GM19351 (cell line): Measurements from ENCODE around the gene ARL15.

Experiments
- ATAC-seq: cut with Tn5 transposase; IDR thresholded peaks from one replicate; pipeline ENCODE4 v1.9.1; 2021; ENCODE audit warnings: mild to moderate bottlenecking, moderate library complexity; ENCODE audit not compliant: unreplicated experiment

Gene ARL15

DNA sequence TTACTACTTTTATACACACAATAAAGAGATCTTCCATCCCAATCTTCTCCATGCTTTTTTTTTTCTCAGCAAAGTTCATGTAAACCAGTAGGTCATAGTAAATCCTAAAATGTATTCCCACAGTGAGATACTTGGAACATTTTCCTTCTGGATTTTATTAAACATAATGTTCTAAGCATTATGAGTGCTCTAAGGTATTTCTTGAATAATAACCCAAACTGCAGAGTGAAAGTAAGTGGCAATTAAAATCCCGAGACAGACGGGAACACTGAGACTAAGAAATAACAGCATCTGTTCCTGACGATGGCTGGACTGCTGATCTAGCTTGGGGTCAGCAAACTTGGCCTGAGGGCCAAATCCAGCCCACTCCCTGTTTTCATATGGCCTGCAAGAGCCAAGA, 359.8 kb downstream of the ARL15 start:
- no peak for ATAC-seq

DNA sequence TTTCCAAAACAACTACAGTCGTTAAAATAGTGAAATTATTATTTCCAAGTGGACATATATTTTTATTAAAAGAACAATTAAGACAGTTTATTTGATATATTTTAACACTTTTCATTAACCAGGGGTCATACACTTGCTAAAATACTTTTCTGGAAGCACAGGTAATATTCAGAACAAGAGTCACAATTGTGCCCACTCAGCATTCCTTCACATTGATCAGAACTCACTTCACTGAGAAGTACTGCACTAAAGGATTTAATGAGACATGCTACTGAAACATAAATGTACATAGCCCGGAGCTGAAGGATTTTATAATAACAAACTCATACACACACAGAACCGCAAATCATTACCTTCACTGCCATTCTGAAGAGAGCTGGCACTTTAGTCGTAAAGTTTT, 361.8 kb downstream of the ARL15 start:
- no peak for ATAC-seq

- no peak for ATAC-seq
Measured at GRCh38 chr5:53946405-53947100, 363.8 kb downstream of the ARL15 start.

GRCh38 chr5:53944981-53945380, 365.4 kb downstream of the ARL15 start:
- ATAC-seq, result no peak

DNA sequence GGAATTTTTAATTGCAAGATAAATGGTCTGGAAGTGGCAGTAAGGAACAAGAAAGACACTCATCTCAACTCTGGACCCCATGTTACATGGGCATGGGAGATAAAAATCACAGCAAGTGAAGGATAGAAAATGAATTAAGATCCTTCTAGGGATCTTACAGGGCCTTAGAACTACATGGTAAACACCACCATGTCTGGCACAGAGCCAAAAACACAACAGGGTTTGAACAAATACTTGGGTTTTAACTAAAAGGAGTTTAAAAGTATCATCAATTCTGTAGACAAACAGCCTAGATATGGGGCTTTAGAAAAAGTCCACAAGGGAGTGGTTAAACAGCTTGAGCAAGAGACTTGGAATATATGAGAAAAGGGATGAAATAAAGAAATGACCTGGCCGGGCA, 366.4 kb downstream of the ARL15 start:
- no peak for ATAC-seq

- ATAC-seq, result no peak
Measured at GRCh38 chr5:53942724-53943123, 367.6 kb downstream of the ARL15 start.

DNA sequence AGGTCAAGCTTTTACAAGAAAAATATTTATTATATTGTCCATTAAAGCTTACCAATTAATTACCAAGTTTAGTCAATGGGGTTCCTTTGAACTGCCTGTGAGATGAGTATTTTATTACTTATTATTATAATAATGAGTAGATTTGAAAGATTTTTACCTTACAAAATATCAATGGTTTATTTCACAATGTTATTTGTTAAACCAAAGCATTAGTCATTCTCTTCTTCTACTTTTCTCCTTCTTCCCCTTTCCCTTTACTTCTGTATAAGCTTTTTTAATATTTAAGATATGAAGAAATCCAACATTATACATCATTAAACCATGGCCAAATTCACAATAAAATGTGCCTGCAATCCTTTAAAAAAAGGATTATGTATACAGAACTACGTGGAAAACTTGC, 369.5 kb downstream of the ARL15 start:
- no peak for ATAC-seq

GRCh38 chr5:53937467-53937866, 372.9 kb downstream of the ARL15 start:
- ATAC-seq, result no peak

- no peak for ATAC-seq
Measured at GRCh38 chr5:53936481-53937352, 373.7 kb downstream of the ARL15 start.

- no peak for ATAC-seq
Measured at GRCh38 chr5:53934151-53934820, 376.1 kb downstream of the ARL15 start.

GRCh38 chr5:53932351-53932750, 378.0 kb downstream of the ARL15 start:
- ATAC-seq, result no peak

DNA sequence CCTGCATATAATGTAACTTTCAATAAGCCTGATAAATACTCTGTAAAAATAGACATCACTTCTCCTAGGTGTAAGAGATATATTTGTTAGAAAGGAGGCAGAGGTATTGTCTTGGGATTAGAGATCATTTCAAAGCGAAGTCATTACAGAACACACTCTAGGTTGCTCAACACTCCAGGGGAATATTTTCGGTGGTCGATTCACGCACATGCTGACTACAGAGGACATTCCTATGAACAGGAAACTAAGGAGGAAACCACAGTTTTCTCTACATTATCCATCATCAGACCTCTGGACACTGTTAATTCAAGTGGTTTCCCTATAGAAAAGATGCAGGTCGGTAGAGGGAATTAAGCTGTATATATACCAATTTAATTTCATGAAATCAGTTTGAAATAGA, 379.9 kb downstream of the ARL15 start:
- ATAC-seq, result no peak

DNA sequence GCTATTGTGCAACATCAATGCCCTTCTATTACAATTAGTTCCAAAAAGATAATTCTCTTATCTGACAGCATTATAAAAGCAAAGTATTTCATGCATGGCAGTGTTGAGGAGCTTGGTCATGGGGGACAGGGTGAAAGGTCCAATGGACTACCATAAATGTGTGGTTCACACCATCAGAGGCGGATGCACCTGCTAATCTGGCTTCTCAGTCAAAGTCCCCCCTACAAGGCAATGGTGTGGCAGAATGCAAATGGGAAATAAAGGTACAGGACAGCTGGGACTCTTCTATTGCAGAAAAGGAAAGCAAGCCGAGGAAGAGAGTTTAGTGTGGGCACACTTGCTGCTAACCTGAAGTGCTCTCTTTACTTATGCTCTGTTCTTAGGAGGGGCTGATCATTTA, 380.8 kb downstream of the ARL15 start:
- ATAC-seq, result no peak

DNA sequence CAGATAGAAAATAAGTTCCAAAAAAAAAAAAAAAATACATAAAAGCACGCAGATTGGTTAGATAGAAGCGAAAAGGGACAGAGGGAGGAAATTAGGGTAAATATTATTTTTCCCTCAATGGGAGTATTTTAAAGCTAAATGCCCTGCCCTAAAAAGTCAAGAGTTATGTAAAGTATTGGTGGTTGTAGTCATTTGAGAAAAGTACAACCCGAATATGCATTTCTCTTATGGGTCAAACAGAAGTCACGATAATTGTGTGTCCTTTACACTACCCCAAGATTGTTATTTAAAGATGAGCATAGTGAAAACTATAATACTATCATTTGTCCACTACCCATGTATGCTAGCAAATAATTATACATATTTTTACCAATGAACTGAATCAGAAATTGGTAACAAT, 381.2 kb downstream of the ARL15 start:
- no peak for ATAC-seq

GRCh38 chr5:53928641-53929040, 381.7 kb downstream of the ARL15 start:
- no peak for ATAC-seq

GRCh38 chr5:53927668-53928247, 382.6 kb downstream of the ARL15 start:
- ATAC-seq, result no peak

- no peak for ATAC-seq
Measured at GRCh38 chr5:53926026-53926425, 384.3 kb downstream of the ARL15 start.

GRCh38 chr5:53924392-53924791, 386.0 kb downstream of the ARL15 start:
- no peak for ATAC-seq

DNA sequence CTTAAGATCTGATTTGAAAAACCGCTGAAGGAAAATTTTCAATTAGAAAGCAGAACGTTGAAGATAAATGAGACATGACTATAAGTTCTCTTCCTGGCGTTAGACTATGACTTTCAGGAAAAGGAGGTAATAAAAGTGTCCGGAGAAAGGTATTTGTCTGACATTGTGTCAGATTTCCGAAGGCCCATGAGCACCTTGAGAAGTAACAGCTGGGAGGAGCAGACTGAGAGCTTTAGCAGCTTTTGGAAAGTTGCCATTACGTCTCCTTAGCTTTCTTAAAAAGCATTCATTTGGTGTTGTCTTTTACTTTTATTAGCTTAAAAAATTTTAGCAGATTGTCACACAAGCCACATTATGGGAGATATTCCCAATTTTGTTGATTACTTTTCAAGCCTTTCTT, 386.4 kb downstream of the ARL15 start:
- no peak for ATAC-seq

DNA sequence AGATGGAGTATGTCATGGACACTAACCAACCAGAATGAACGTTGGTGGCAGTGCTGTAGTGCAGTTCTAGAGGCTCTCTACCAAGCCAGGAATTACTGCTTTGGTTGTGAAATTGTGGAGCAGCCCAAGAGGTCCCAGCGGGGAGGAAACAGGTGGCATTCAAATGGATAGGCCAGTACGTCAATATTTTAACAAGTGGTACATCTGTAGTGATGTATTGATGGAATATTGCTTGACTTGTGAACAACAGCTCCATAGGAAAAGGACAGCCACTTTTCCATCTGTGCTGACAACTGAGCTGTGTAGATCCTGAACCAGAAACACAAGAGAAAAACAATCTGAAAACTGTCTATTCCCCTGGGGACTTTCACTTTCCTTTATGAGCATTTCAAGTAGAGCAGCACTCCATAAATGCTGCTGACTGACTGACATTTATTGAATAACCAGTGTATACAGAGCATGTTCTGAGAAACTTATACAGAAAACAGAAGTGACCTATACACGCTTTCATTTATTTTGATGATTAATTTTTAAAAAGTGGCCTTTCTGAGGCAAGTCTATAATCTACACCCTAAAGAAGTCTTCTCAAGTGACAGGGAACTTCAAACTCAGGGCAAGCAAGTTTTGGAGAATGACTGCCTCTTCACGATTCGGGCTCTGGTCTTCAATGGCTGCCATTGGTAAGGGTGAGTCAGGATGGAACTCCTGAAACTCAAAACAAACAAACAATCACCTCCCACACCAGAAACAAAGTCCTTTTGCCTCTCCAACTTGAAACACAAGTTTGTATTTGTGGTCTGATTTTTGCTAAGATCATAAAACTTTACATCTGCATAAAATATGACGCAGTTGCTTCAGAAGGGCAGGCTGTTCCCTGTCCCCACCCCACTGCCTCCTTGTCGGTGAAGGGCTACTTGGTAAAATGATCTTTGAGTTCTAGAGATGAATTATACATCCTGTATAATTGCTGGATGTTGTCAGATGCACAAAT, 387.6 kb downstream of the ARL15 start:
- no peak for ATAC-seq
